Measurements from ENCODE around the gene AXL.

- TF ChIP-seq POLR2AphosphoS5 (IDR thresholded peaks at IDR 0.05; ENCODE audit: borderline replicate concordance, low read depth, low read length) (no peak), EZH2 (IDR thresholded peaks at IDR 0.05) (no peak)
Measured at GRCh38 chr19:41288673-41289530, 69.9 kb downstream of the AXL start.
